ENCODE results near the gene ASPSCR1.

The ASPSCR1 gene

GRCh38 chr17:81955058-81955681, 22.3 kb upstream of the ASPSCR1 start:
- Histone ChIP-seq H3K9me3 (ENCODE audit: control insufficient read depth in 1 of 2, low read length in 2 of 2) (no peaks in the 10 kb centered on the region), H3K4me1 (ENCODE audit: control insufficient read depth in 1 of 2, insufficient read depth in 2 of 2, low read length in 2 of 2) (no peaks in the 10 kb centered on the region), H3K27ac (ENCODE audit: low read depth, low read length) (no peak overlapping the region), H3K9ac (ENCODE audit: low read depth in 1 of 2, low read length in 2 of 2) (no peak overlapping the region), H3K4me3 (ENCODE audit: low read depth in 1 of 2, low read length in 2 of 2) (no peak overlapping the region), H3K27me3 (ENCODE audit: control insufficient read depth in 1 of 2, insufficient read depth in 2 of 2, low read length in 2 of 2) (peaks cover 14 to 16% of the 10 kb centered on the region in 2 donors), H3K36me3 (ENCODE audit: control insufficient read depth in 1 of 2, insufficient read depth in 2 of 2, low read length in 2 of 2) (no peaks in the 10 kb centered on the region)

DNA sequence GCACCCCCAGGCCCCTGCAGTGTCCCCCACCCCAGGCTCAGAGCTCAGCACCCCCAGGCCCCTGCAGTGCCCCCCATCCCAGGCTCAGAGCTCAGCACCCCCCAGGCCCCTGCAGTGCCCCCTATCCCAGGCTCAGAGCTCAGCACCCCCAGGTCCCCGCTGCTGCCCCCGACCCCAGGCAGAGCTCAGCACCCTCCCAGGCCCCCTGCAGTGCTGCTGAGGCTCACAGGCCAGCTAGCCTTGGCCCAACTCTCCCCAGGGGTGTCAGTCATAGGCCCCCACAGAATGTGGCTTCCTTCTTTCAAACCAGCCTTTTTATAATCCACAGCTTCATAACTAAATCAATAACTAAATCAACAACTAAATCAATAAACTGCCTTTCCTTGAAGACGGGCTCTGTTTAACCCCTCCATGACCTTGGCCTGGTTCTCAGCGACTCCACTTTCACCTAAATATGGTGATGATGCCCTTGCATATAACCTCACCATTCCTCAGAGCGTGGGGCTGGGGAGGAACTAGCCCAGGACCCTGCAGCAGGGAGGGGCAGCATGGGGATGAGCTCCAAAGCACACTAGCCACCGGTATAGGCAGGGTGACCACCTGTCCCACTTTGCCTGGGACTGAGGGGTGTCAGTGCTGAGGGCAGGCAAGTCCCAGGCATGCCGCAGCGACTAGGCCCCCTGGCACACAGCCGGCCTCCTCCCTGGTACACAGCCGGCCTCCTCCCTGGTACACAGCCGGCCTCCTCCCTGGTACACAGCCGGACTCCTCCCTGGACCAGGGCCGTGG, 21.5 kb upstream of the ASPSCR1 start:
- H3K27ac ChIP-seq (ENCODE audit: low read depth, low read length), result no peak overlapping the region
- H3K27me3 ChIP-seq (ENCODE audit: control insufficient read depth in 1 of 2, insufficient read depth in 2 of 2, low read length in 2 of 2), result peaks cover 14 to 22% of the 10 kb centered on the region in 2 donors
- H3K9ac ChIP-seq (ENCODE audit: low read depth in 1 of 2, low read length in 2 of 2), result no peak overlapping the region
- no peaks in the 10 kb centered on the region for H3K4me1 ChIP-seq (ENCODE audit: control insufficient read depth in 1 of 2, insufficient read depth in 2 of 2, low read length in 2 of 2)
- no peak overlapping the region for H3K4me3 ChIP-seq (ENCODE audit: low read depth in 1 of 2, low read length in 2 of 2)
- H3K9me3 ChIP-seq (ENCODE audit: control insufficient read depth in 1 of 2, low read length in 2 of 2), result no peaks in the 10 kb centered on the region
- H3K36me3 ChIP-seq (ENCODE audit: control insufficient read depth in 1 of 2, insufficient read depth in 2 of 2, low read length in 2 of 2), result no peaks in the 10 kb centered on the region

GRCh38 chr17:81956607-81957589, 20.5 kb upstream of the ASPSCR1 start:
- Histone ChIP-seq H3K27ac (ENCODE audit: low read depth, low read length) (no peak overlapping the region), H3K36me3 (ENCODE audit: control insufficient read depth in 1 of 2, insufficient read depth in 2 of 2, low read length in 2 of 2) (no peaks in the 10 kb centered on the region), H3K9ac (ENCODE audit: low read depth in 1 of 2, low read length in 2 of 2) (no peak overlapping the region), H3K4me1 (ENCODE audit: control insufficient read depth in 1 of 2, insufficient read depth in 2 of 2, low read length in 2 of 2) (no peaks in the 10 kb centered on the region), H3K4me3 (ENCODE audit: low read depth in 1 of 2, low read length in 2 of 2) (no peak overlapping the region), H3K9me3 (ENCODE audit: control insufficient read depth in 1 of 2, low read length in 2 of 2) (no peaks in the 10 kb centered on the region), H3K27me3 (ENCODE audit: control insufficient read depth in 1 of 2, insufficient read depth in 2 of 2, low read length in 2 of 2) (peaks cover 14 to 22% of the 10 kb centered on the region in 2 donors)

DNA sequence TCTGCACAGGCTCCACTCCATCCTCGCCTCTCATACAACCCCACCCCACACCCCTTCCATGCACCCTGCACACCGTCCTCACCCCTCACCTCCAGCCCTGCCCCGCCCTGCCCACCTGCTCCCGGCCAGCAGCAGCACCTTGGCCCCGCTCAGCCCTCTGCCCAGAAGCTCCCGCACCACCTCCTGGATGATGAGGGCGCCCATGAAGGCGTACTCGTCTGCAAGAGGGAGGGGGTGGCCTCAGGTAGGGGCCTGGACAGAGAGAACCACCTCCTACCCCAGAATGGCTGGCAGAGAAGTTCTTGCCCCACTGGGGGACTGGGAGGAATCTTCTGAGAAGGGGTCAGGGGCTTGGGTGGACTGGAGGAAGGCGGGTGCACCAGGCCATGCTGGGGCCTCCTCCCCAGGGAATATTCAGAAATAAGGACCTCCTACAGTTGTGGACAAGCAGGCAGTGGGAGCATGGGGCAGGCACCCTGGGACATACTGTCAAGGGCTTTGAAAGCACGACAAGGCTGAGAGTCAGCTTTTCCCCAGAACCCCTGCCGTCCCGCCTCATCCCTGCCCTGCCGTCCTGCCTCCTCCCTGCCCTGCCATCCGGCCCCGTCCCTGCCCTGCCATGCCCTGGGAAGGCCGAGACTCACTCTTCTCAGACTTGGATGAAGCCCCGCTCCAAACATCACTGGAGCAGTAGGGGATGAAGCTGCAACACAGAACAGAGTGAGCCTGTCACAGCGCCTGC, 19.6 kb upstream of the ASPSCR1 start:
- Histone ChIP-seq H3K36me3 (ENCODE audit: control insufficient read depth in 1 of 2, insufficient read depth in 2 of 2, low read length in 2 of 2) (no peaks in the 10 kb centered on the region), H3K9ac (ENCODE audit: low read depth in 1 of 2, low read length in 2 of 2) (no peak overlapping the region), H3K9me3 (ENCODE audit: control insufficient read depth in 1 of 2, low read length in 2 of 2) (no peaks in the 10 kb centered on the region), H3K27ac (ENCODE audit: low read depth, low read length) (no peak overlapping the region), H3K4me1 (ENCODE audit: control insufficient read depth in 1 of 2, insufficient read depth in 2 of 2, low read length in 2 of 2) (no peaks in the 10 kb centered on the region), H3K27me3 (ENCODE audit: control insufficient read depth in 1 of 2, insufficient read depth in 2 of 2, low read length in 2 of 2) (peaks cover 24 to 29% of the 10 kb centered on the region in 2 donors), H3K4me3 (ENCODE audit: low read depth in 1 of 2, low read length in 2 of 2) (no peak overlapping the region)

- no peak overlapping the region for H3K27ac ChIP-seq (ENCODE audit: low read depth, low read length)
- no peak overlapping the region for H3K9ac ChIP-seq (ENCODE audit: low read depth in 1 of 2, low read length in 2 of 2)
- H3K4me3 ChIP-seq (ENCODE audit: low read depth in 1 of 2, low read length in 2 of 2), result no peak overlapping the region
- no peaks in the 10 kb centered on the region for H3K9me3 ChIP-seq (ENCODE audit: control insufficient read depth in 1 of 2, low read length in 2 of 2)
- H3K4me1 ChIP-seq (ENCODE audit: control insufficient read depth in 1 of 2, insufficient read depth in 2 of 2, low read length in 2 of 2), result no peaks in the 10 kb centered on the region
- no peaks in the 10 kb centered on the region for H3K36me3 ChIP-seq (ENCODE audit: control insufficient read depth in 1 of 2, insufficient read depth in 2 of 2, low read length in 2 of 2)
- peaks cover 25 to 31% of the 10 kb centered on the region in 2 donors for H3K27me3 ChIP-seq (ENCODE audit: control insufficient read depth in 1 of 2, insufficient read depth in 2 of 2, low read length in 2 of 2)
Observed at GRCh38 chr17:81958633-81959342, 18.6 kb upstream of the ASPSCR1 start.

GRCh38 chr17:81959362-81960129, 17.9 kb upstream of the ASPSCR1 start:
- H3K9ac ChIP-seq (ENCODE audit: low read depth in 1 of 2, low read length in 2 of 2), result no peak overlapping the region
- H3K27ac ChIP-seq (ENCODE audit: low read depth, low read length), result no peak overlapping the region
- H3K36me3 ChIP-seq (ENCODE audit: control insufficient read depth in 1 of 2, insufficient read depth in 2 of 2, low read length in 2 of 2), result no peaks in the 10 kb centered on the region
- H3K4me3 ChIP-seq (ENCODE audit: low read depth in 1 of 2, low read length in 2 of 2), result peak overlapping the region in 1 of 2 donors; percentile 54
- H3K4me1 ChIP-seq (ENCODE audit: control insufficient read depth in 1 of 2, insufficient read depth in 2 of 2, low read length in 2 of 2), result no peaks in the 10 kb centered on the region
- H3K27me3 ChIP-seq (ENCODE audit: control insufficient read depth in 1 of 2, insufficient read depth in 2 of 2, low read length in 2 of 2), result peaks cover 27 to 33% of the 10 kb centered on the region in 2 donors
- no peaks in the 10 kb centered on the region for H3K9me3 ChIP-seq (ENCODE audit: control insufficient read depth in 1 of 2, low read length in 2 of 2)

GRCh38 chr17:81960130-81960958, 17.1 kb upstream of the ASPSCR1 start:
- H3K9ac ChIP-seq (ENCODE audit: low read depth in 1 of 2, low read length in 2 of 2), result no peak overlapping the region
- H3K4me1 ChIP-seq (ENCODE audit: control insufficient read depth in 1 of 2, insufficient read depth in 2 of 2, low read length in 2 of 2), result no peaks in the 10 kb centered on the region
- H3K27me3 ChIP-seq (ENCODE audit: control insufficient read depth in 1 of 2, insufficient read depth in 2 of 2, low read length in 2 of 2), result peaks cover 31 to 33% of the 10 kb centered on the region in 2 donors
- peak overlapping the region in 1 of 2 donors; percentile 54 for H3K4me3 ChIP-seq (ENCODE audit: low read depth in 1 of 2, low read length in 2 of 2)
- H3K36me3 ChIP-seq (ENCODE audit: control insufficient read depth in 1 of 2, insufficient read depth in 2 of 2, low read length in 2 of 2), result no peaks in the 10 kb centered on the region
- H3K27ac ChIP-seq (ENCODE audit: low read depth, low read length), result no peak overlapping the region
- H3K9me3 ChIP-seq (ENCODE audit: control insufficient read depth in 1 of 2, low read length in 2 of 2), result no peaks in the 10 kb centered on the region

DNA sequence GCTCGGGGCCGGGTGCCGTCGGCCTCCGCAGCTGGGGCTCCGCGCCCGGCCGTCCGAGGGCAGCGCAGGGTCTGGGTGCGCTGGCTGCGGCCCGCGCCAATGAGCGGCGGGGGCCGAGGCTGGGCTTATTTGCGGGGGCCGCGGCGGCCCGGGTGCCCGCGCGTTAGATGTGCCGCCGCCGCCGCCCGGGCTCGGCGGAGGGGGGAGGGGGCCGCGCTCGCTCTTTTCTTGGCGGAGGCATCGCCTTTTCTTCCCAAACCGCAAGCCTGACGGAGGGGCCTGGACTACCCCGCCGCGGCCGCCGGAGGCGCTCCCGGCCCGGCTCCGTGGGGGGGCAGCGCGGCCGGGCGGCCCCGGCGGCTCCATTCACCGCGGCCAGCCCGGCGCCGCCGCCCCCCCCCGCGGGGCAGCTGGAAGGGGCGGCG, 16.3 kb upstream of the ASPSCR1 start, which contains the start of gene NOTUM:
TSS of gene NOTUM (minus strand) at position 101 of the 425 bp plus-strand sequence. CDS start 278 bp downstream, outside the sequence.
- H3K27me3 ChIP-seq (ENCODE audit: control insufficient read depth in 1 of 2, insufficient read depth in 2 of 2, low read length in 2 of 2), result peaks cover 31 to 33% of the 10 kb centered on the region in 2 donors
- no peaks in the 10 kb centered on the region for H3K4me1 ChIP-seq (ENCODE audit: control insufficient read depth in 1 of 2, insufficient read depth in 2 of 2, low read length in 2 of 2)
- H3K9me3 ChIP-seq (ENCODE audit: control insufficient read depth in 1 of 2, low read length in 2 of 2), result no peaks in the 10 kb centered on the region
- H3K27ac ChIP-seq (ENCODE audit: low read depth, low read length), result no peak within 1 kb of the TSS
- no peaks in the 10 kb centered on the region for H3K36me3 ChIP-seq (ENCODE audit: control insufficient read depth in 1 of 2, insufficient read depth in 2 of 2, low read length in 2 of 2)
- no peak within 1 kb of the TSS for H3K9ac ChIP-seq (ENCODE audit: low read depth in 1 of 2, low read length in 2 of 2)
- peak within 1 kb of the TSS in 1 of 2 donors; percentile 54 for H3K4me3 ChIP-seq (ENCODE audit: low read depth in 1 of 2, low read length in 2 of 2)
